ENCODE results near the gene THOC7.
A peak's percentile ranks its signal among the peaks of the same experiment; 100 is the strongest.

Gene THOC7

DNA sequence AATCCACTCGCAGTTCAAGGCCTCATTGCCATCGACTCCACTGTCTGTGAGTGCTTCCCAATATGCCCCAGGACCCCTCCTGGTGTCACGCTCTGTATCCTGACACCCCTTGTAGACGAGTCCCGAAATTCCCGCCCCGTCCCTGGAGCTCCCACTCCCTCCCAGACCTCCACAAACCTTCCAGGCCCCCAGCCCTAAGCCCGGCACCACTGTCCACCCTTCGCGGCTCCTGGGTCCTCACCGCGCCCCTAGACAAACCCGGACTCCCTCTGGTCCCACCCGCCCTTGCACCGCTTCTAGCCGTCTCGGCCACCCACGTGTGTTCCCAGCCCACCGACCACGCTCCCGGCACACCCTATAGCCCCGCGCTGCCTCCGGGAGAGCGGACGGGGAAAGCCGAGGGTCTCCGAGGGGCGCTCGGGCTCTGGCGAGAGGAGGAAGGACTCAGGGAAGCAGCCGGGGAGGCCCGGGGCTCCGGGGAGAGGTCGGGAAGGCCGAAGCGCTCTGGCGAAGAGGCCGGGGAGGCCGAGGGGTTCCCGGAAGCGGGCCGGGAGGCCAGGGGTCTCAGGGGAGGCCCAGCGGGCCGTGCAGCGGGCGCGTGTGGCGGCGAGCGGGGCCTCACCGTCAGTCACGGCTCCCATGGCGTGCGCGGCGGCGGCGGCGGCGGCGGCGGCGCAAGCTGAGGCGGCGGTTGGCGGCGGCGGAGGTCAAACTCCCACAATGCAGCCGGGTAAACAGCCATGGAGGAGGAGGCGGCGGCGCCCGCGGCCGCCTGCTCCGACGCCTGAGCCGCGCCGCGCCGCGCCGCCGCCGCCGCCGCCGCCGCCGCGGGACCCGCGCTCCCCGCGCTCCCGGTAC, at the start of gene THOC7, which contains the start of gene ATXN7:
THOC7 (minus strand) TSS at position 656 of the 858 bp plus-strand sequence; CDS start at position 641, 15 bp downstream.
ATXN7 (plus strand) TSS at position 718 of the 858 bp plus-strand sequence. CDS start 48,732 bp downstream, outside the sequence.
- peak; percentile 13 for DNase-seq (ENCODE audit: low read depth)

DNA sequence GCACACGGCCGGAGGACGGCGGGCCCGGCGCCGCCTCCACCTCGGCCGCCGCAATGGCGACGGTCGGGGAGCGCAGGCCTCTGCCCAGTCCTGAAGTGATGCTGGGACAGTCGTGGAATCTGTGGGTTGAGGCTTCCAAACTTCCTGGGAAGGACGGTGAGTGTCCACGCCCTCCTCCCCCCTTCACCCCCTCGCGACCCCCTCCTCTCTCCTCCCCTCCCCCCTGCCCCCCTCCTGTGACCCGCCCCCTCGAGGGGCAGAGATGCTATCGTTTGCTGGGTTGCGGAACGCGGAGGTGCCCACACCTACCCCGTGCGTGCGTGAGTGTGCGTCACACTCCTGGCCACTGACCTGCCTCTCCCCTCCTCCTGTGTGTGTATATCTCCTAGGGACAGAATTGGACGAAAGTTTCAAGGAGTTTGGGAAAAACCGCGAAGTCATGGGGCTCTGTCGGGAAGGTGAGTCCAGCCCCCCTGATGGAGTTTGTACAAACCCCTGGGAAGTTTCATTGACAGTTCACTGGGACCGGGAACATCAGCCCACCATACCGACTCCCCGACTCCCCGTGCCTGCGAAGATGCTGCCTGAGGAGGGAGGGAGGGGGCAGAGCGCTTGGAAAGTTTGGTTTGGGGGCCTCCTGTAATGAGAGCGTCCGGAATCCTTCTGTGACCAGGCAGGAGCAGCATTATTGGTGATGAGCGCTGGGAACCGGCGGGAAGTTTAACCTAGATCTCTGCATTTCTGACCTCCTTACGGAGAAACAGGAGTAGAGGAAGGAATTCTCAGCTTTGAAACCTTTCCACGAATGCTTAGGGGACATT, 49.4 kb upstream of the THOC7 start:
- DNase-seq (ENCODE audit: low read depth) = no peak

DNA sequence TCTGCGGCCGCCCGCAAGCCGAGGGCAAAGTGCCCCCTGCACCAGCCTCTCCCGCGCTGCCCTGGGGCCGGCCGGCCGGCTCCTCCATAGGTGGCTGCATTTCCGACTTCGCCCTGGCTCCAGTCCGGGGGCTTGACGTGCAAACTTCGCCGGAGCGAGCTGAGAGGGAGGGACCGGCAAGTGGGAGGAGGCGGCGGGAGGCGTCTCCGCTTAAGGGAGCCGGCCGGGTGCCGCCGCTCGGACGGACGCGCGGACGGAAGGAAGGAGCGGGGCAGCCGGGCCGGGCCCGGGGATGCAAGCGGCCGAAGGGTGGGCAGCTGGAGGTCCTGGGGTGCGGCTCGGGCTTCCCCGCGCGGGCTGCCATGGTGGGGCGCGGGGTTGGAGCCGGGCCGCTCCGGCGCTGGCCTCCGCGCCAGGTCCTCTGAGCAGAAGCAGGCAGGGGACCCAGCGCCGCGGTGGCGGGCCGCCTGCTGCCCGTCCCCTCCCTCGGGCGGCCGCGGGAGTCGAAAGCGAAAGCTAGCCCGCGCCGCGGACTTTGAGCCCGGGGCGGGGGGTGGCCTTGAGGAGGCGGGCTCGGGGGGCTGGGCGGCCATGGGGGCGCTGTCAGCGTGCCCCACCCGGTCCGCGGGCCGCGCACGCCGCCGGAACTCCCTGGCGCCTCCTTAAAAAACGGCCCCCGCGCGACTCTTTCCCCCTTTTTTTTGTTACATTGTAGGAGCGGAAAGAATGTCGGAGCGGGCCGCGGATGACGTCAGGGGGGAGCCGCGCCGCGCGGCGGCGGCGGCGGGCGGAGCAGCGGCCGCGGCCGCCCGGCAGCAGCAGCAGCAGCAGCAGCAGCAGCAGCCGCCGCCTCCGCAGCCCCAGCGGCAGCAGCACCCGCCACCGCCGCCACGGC, 48.5 kb upstream of the THOC7 start, which contains the start of gene SCAANT1:
SCAANT1 (minus strand) TSS at position 511 of the 895 bp plus-strand sequence.
- peak; percentile 85 for DNase-seq (ENCODE audit: low read depth)

DNA sequence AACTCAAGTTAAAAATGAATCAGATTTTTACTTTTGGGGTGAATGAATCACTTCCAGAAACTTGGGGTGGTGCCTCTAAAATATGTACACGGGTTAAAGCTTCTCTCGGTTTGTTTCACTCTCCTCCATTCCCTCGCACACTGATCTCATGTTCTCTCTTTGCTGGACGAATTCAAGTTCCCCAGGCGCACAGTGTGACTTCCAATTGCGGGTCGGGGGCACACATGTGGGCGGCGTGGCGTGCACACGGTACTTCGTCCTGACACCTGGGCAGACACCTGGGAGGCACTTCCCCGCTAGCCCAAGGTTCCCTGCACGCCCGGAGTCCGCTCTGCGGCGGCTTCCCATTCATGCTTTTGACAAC, 47.9 kb upstream of the THOC7 start:
- DNase-seq (ENCODE audit: low read depth) = no peak

DNA sequence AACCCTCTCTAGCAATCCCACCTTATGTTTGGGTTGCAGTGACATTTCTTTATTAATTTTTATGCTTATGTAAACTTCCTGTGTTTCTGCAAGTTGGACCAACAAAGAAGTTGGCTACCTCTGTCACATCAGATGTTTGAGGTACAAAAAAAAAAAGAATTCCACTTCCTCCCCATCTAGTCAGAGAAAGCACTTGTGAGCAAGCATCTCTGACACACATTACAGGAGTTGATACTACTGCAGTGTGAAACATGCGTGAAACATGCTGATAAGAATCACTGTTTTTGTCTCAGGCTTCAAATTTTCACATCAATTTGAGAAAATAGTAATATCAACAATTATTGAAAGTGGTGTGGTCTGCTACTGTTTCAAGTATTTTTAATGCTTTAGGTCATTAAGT, 47.3 kb upstream of the THOC7 start:
- no peak for DNase-seq (ENCODE audit: low read depth)

DNA sequence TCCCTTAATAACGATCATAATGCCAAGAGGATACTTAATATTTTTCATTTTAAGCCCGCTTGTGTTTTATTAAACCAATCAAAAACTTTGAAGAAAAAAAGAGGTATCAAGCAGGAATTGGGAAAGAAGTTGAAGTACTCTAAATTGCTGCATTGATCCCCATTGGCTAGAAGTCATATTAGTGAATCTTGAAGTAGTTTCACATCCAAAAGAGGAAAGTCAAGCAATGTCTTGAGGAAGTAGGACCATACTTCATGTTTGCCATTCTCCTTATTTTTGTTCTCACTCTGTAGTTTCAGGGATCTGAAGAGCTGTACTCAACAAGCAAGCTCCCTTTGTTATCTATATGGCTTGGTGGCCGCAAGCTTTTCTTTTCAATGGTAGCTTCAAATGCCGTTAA, 46.4 kb upstream of the THOC7 start:
- no peak for DNase-seq (ENCODE audit: low read depth)

DNA sequence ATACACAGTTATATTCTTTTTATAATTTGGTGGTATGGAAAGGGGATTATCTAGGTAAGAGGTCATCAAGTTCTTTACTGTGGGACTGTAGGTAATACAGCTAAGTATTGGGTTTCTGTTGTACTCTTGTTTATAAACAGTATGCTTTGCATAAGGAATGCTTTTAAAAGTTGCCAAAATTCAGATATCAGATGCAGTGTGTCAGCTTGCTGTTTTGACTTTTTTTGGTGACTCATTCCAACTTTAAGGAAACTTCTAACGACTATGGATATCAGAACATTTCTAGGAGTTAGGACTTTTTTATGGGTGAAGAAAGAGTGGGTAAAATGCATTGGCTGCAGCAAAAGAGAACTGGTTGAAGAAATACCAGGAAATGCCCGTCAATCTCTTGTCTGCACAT, 45.8 kb upstream of the THOC7 start:
- DNase-seq (ENCODE audit: low read depth) = no peak

DNA sequence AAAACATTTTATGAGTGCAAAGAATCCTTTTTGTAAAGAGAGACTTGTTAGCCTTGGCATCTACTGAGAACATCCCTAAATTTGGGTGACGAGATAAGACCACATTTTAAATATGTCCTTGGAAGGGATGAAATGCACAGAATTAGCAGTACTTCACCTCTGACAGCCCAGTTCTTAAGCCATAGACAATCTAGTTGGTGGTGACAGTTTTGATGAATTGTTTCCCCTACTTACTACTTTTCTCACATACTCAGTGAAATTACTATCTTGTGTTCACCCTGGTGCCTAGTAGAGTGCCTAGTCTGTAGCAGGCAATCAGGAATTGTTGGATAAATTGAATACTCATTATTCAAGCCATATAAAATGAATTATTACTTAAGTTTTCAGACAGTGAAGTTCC, 45.2 kb upstream of the THOC7 start:
- no peak for DNase-seq (ENCODE audit: low read depth)

DNA sequence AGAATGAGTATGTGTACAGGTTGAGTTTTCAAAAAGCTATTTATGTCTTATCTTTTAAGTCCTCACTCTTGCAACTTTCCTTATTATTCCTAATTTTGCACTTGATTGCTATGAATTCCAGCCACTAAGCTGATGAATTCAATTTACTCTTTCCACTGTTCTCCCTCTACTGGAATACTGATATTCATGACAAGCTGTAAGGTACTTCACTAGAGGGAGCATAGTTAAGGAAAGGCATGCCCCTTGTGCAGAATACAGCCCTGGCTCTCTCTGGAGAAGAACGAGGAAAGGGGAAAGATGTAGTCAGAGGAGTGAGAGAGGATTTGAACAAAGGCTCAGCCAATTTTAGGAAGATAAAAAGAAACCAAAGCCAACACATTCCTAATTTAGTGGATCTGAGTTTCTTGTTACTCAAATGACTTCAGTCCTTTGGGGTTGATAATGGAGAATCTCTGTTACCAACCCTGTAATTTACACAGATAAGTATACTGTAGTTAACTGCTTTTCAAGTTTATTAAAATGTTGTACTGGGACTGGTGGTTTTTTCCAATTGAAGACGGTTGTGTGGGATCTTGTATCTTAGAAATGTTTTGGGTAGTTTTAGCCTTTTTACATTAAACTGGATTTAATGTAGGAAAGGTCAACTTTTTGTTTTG, 44.6 kb upstream of the THOC7 start:
- DNase-seq (ENCODE audit: low read depth) = no peak

DNA sequence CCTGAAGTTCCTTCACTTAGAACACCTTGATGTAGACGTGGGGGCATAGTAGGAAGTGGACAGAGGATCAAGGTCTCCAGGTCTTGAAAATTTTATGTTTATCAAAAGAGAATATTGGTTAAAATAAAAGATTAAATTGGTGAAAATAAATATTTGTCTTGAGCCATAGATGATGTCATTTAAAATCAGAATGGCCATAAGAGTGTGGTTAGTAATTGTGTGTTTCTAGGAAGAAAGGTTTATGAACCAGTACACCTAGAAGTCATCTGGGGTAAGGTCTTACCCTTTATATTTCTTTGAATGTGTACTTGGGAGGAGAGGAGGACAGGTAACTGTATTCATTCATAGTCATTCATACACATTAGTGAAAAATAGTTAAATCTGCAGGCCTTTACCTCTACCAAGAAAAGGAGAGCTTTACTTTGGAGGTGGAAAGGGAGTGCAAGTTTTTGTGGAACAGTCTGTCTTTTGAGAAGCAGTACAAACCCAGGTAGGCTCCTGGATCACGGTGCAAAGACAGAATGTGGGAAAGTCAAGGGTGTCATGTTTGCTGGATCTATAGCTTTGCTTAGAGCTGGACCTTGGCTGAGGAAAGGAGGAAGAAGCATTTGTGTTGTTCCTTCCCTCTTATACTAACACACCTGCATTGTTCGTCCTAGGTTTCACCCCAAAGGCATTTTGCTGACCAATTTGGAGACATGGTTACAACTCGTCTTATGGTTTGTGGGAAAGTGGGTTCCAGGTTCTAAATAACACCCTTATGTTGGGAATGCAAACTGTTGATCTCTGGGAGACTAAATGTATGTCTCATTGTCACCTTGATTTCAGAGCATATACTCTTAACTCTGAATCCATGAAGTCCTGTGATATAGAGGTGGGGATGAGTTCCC, 42.4 kb upstream of the THOC7 start:
- no peak for DNase-seq (ENCODE audit: low read depth)

DNA sequence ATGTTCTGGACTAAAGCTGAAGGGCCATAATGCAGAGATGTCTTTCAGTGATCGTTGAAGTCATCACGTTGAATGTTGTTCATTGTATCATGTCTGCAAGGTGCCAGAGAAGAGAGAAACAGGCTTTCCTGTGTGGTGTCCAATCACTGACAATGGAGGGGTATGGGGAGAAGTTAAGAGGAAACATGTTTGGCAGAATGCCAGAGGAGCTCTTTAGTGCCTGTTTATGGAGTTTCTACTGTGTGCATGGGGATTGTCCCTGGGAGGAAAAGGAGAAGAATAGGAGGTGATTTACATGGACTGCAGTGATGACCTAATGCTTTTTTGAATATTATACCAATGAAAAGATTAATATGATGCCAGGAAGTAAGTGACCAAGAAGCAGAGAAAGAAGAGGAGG, 36.9 kb upstream of the THOC7 start:
- DNase-seq (ENCODE audit: low read depth) = no peak

DNA sequence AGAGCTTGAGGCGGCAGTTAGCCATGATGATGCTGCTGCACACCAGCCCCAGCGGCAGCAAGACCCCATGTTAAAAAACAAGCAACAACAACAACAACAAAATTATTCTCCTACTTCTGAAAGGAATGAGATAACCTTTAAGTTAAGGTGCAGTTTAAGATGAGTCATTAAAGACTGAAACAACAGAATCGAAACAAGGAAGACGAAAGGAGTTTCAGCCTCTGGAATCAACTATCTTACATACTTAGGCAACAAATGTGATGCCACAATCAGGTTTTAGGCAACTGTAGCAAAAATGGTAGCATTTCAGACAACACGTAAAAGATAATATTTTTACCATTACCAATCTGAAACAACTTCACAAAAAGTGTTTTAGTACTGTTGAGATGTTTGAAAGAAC, 36.4 kb upstream of the THOC7 start:
- no peak for DNase-seq (ENCODE audit: low read depth)

DNA sequence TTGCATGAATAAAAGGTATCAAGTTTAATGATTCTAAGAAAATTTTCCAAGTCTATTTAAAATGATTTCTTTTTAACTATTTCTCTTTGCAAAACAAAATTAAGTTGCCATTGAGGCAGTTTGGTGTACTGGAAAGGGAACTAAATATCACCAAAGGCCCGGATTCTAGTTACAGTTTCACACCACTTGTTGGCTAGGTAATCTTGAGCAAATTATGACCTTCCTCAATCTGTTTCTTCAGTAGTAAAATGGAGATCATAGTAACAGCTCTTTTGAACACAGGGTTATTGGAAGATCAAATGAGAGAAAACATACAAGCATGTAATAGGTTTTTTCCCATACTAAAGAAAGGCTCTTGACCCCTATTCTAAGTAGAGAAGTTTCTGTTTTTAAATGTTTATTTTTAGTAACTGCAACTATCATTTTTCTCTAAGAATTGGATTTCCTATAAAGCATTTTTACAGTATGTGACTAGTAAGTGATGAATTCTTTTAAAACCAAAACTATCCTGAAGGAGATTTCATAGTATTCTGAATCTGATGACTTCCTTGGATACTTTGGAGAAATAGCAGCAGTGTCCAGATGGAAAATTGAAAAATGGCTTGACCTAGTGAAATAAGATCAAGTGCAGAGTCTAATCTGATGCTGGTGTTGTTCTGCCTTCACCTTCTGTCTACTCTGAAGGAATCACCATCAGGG, 32.9 kb upstream of the THOC7 start:
- DNase-seq (ENCODE audit: low read depth) = no peak

DNA sequence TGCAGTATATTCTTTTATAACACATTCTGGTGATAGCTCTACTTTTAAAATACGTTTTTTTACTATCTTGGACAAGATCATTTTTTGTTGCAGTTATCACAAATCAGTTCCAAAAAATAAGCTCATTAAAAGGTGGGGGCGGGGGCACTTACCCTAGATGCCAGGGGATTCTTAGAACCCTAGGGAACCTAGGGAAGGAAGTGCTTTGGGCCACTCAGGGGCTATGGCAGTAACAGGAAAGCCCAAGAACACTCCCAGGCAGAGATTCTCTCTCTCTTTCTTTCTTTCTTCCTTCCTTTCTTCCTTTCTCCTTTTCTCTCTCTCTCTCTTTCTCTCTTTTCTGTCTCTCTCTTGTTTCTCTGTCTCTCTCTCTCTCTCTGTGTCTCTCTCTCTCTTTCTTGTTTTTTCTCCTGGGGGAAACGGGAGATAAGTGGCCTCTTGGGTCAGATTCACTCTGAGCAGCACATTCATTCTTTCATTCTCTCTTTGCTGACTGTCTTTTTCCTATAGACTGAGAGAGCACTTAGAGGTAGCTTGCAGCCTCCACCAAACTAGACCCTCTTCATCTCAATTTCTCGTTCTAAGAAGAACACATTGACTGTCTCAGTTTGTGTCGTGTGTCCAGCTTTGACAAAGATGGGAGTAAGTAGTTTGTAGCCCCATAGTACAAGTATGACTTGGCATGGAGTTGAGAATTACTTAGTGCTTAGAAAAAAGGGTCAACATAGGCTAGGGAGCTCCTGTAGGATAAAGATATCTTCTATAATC, 32.0 kb upstream of the THOC7 start:
- DNase-seq (ENCODE audit: low read depth) = no peak

DNA sequence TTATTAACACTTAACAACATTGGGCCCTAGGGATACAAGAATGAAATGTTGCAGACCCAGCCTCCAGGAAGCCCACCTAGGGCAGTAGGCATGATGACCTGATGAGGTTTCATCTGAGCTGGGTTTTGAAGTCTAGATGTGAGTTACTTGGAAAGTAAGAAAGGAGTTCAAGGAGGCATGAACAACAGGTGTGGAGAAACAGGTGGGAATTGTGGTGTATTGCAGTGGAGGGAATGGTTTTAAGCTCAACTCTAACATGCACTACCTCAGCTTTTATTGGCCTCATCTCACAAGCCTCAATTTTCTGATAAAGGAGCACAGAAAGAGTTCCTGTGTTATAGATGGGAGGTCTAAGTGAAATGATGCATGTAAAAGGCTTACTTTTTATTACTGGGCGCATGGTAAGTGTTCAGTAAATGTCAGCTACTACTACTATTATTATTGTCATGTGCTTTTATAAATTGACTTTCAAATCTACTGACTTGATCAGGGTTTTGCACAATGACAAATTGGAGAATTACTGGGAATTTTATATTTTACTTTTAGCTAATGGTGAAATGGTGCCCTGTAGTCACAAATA, 29.3 kb upstream of the THOC7 start:
- DNase-seq (ENCODE audit: low read depth) = no peak

DNA sequence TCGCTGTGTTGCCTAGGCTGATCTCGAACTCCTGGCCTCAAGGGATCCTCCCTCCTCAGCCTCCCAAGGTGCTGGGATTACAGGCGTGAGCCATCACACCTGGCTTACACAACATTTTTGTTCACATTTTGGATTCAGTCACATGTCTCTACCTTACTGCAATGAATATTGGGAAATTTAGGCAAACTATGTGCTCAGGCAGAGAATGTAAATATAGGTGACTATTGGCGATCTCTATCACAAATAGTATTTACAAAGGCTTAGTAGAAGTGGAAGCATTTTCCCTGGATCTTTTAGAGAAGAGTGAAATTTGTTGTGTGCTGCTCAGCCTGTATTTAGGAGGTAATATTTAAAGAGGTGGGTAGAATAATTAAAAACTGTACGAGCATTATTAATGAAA, 27.9 kb upstream of the THOC7 start:
- no peak for DNase-seq (ENCODE audit: low read depth)

DNA sequence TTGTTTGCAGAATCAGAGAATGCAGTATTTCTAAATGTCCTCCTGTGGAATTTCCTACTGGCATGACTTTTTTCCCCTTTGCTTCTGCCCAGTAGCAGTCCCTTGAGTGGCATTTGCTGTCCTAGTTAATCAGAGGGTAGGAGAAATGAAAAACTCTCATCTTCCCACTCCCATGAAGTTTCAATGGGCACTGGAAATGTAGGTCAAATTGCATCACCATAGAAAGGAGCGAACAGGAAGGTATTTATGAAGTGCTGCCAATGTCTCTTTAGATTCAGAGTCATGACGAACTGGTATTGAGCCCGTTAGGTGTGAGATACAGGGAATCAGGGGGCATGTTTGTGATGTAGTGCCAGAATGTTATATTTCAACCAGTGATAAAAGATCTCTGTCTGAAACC, 23.3 kb upstream of the THOC7 start:
- no peak for DNase-seq (ENCODE audit: low read depth)

DNA sequence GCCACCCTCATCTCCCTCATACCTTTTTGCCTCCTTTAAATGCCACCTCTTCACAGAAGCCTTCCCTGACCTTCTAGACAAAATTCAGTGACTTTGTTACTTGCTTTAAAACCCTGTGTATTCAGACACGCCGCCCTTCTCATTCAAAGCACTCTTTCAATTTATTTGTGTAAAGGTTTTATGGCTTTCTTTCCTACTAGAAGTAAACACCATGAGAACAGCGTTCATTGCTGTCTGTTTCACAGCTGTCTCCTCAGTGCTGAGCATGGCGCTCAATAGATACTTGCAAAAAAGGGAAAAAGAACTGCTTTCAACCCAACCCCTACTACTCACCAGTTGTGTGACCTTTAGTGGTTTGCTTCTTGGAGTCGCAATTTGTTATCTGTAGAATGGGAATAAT, 17.0 kb upstream of the THOC7 start:
- no peak for DNase-seq (ENCODE audit: low read depth)
